Nucleus accumbens (tissue), 56 donors: Measurements from ENCODE around the gene VKORC1L1.

Experiments used
- DNase-seq, 56 donors: peaks; one replicate each; lab custom pipeline; 2025; lab: John Stamatoyannopoulos, UW

The VKORC1L1 gene

GRCh38 chr7:66007232-66007631 lies 134.4 kb downstream of the VKORC1L1 start:
- no peak for DNase-seq
